IMR-90 (cell line): ENCODE data around the gene MPP2. TPM values are rescaled to one million over a fixed set of nuclear protein-coding genes. Genes with fewer than 3 reads are reported as not detected.

Experiments used
- ATAC-seq: fragments of 200-7000 bp; cut with Tn5 transposase; 2 replicates; pipeline ENCODE4 v1.9.1; 2020; ENCODE audit warnings: low read depth, mild to moderate bottlenecking, moderate library complexity
- BruUV-seq: library from RNA; stranded (reverse); fragments of 400-500 nt; replicated peaks from 2 replicates; lab custom pipeline; 2021; lab: Mats Ljungman, UMichigan
- CTCF ChIA-PET: fragments of 300-600 bp; formaldehyde crosslinking; extraction: SDS; loops from one replicate; lab custom pipeline; 2021; ENCODE audit warnings: antibody characterized with exemption; lab: Yijun Ruan, JAX
- POLR2A ChIA-PET: fragments of 300-600 bp; sonication (Branson Sonifier 250); formaldehyde crosslinking; loops from one replicate; lab custom pipeline; 2022; ENCODE audit warnings: antibody characterized with exemption; ENCODE audit not compliant: unreplicated experiment; lab: Charles Lee
- DNase-seq: peaks from one replicate; pipeline ENCODE4 v3.0.0; 2013
- H2AFZ ChIP-seq: replicated peaks from 2 replicates; pipeline ENCODE3; 2013; ENCODE audit warnings: low read length, mild to moderate bottlenecking; ENCODE audit not compliant: poor library complexity
- H2AK5ac ChIP-seq: 2 replicates; pipeline ENCODE4 v1.6.1; 2013; ENCODE audit warnings: low read depth, low read length, inconsistent platforms
- H2AK9ac ChIP-seq: replicated peaks from 2 replicates; pipeline ENCODE3; 2013; ENCODE audit warnings: mild to moderate bottlenecking, low read depth, low read length, moderate library complexity; ENCODE audit not compliant: poor library complexity
- H2BK120ac ChIP-seq: 2 replicates; pipeline ENCODE4 v1.6.1; 2013; ENCODE audit warnings: low read depth, low read length, inconsistent platforms
- H2BK15ac ChIP-seq: 3 replicates; pipeline ENCODE4 v1.6.1; 2013; ENCODE audit warnings: low read depth, low read length, inconsistent platforms
- H2BK20ac ChIP-seq: 2 replicates; pipeline ENCODE4 v1.6.1; 2013; ENCODE audit warnings: low read depth, mild to moderate bottlenecking, inconsistent platforms, low read length, moderate library complexity
- H2BK5ac ChIP-seq: 2 replicates; pipeline ENCODE4 v1.6.1; 2013; ENCODE audit warnings: mild to moderate bottlenecking, low read depth, low read length, inconsistent platforms; ENCODE audit not compliant: poor library complexity, severe bottlenecking
- H3K14ac ChIP-seq: replicated peaks from 2 replicates; pipeline ENCODE4 v1.6.1; 2013; ENCODE audit warnings: low read depth, low read length, inconsistent platforms
- H3K18ac ChIP-seq: 2 replicates; pipeline ENCODE4 v1.6.1; 2013; ENCODE audit warnings: low read depth, low read length, control low read depth
- H3K23ac ChIP-seq: 2 replicates; pipeline ENCODE4 v1.6.1; 2013; ENCODE audit warnings: low read depth, low read length, inconsistent platforms
- H3K27ac ChIP-seq: 2 replicates; pipeline ENCODE4 v1.5.1; 2013; ENCODE audit warnings: mild to moderate bottlenecking, control low read depth, low read length; ENCODE audit not compliant: insufficient read depth
- H3K27me3 ChIP-seq: 2 replicates; pipeline ENCODE4 v1.6.1; 2013; ENCODE audit warnings: low read length; ENCODE audit not compliant: control insufficient read depth, insufficient read depth
- H3K36me3 ChIP-seq: 2 replicates; pipeline ENCODE4 v1.6.1; 2013; ENCODE audit warnings: low read length, mixed read lengths; ENCODE audit not compliant: control insufficient read depth, insufficient read depth
- H3K4ac ChIP-seq: 2 replicates; pipeline ENCODE4 v1.6.1; 2013; ENCODE audit warnings: low read depth, low read length, inconsistent platforms
- H3K4me1 ChIP-seq: 2 replicates; pipeline ENCODE4 v1.6.1; 2013; ENCODE audit warnings: low read length, mixed read lengths; ENCODE audit not compliant: control insufficient read depth, insufficient read depth
- H3K4me2 ChIP-seq: 2 replicates; pipeline ENCODE4 v1.6.1; 2013; ENCODE audit warnings: low read depth, mild to moderate bottlenecking, control low read depth, low read length, moderate library complexity
- H3K4me3 ChIP-seq: 2 replicates; pipeline ENCODE4 v1.5.1; 2013; ENCODE audit warnings: low read depth, mild to moderate bottlenecking, control low read depth, low read length, moderate library complexity; ENCODE audit not compliant: insufficient read depth
- H3K56ac ChIP-seq: 2 replicates; pipeline ENCODE4 v1.6.1; 2013; ENCODE audit warnings: low read length, inconsistent platforms; ENCODE audit not compliant: insufficient read depth; ENCODE audit errors: extremely low read depth
- H3K79me1 ChIP-seq, 2 experiments: 2 replicates each; pipeline ENCODE4 v1.6.1; 2013; ENCODE audit warnings: low read length in 2 of 2, inconsistent platforms in 1 of 2, low read depth in 1 of 2
- H3K9ac ChIP-seq: 2 replicates; pipeline ENCODE4 v1.6.1; 2013; ENCODE audit warnings: low read depth, low read length, control low read depth
- H3K9me1 ChIP-seq: 2 replicates; pipeline ENCODE4 v1.6.1; 2013; ENCODE audit warnings: low read length, inconsistent platforms; ENCODE audit not compliant: insufficient read depth
- H3K9me3 ChIP-seq: 2 replicates; pipeline ENCODE4 v1.6.1; 2013; ENCODE audit warnings: low read length; ENCODE audit not compliant: control insufficient read depth, insufficient read depth
- H4K20me1 ChIP-seq: 2 replicates; pipeline ENCODE4 v1.6.1; 2013; ENCODE audit warnings: low read length, inconsistent platforms; ENCODE audit not compliant: insufficient read depth
- H4K5ac ChIP-seq: 2 replicates; pipeline ENCODE4 v1.6.1; 2013; ENCODE audit warnings: mild to moderate bottlenecking, low read depth, low read length, control low read depth
- H4K8ac ChIP-seq, 2 experiments: 2 replicates each; pipeline ENCODE4 v1.6.1; 2013; ENCODE audit warnings: low read depth in 2 of 2, low read length in 2 of 2, control low read depth in 1 of 2, inconsistent platforms in 1 of 2
- H4K91ac ChIP-seq: 2 replicates; pipeline ENCODE4 v1.6.1; 2013; ENCODE audit warnings: low read depth, low read length, inconsistent platforms; ENCODE audit not compliant: insufficient read depth
- ELK1 ChIP-seq: fragments of 150-350 bp; IDR thresholded peaks from 2 replicates; pipeline ENCODE4 v1.6.1; 2016; ENCODE audit warnings: low read depth, mild to moderate bottlenecking, low read length, moderate library complexity, borderline replicate concordance
- POLR2A ChIP-seq: IDR thresholded peaks from 2 replicates; pipeline ENCODE4 v1.6.1; 2012; ENCODE audit warnings: mild to moderate bottlenecking, low read depth, low read length
- RCOR1 ChIP-seq: IDR thresholded peaks from 2 replicates; pipeline ENCODE4 v1.6.1; 2012; ENCODE audit warnings: mild to moderate bottlenecking, low read length, improper control_type of control experiment; ENCODE audit not compliant: insufficient replicate concordance
- USF2 ChIP-seq: fragments of 150-350 bp; IDR thresholded peaks from 2 replicates; pipeline ENCODE4 v1.6.1; 2017; ENCODE audit warnings: mild to moderate bottlenecking, antibody characterized with exemption, low read length, low read depth
- WGBS, 2 experiments: methylation state at CpG; one replicate each; pipeline versions ENCODE4 v1.1.5 to v1.1.7; 2013; ENCODE audit warnings: missing lambda C conversion rate in 2 of 2; ENCODE audit not compliant: insufficient read length in 1 of 2; ENCODE audit errors: extremely low coverage in 2 of 2; 5-methylcytosine and 5-hydroxymethylcytosine counted together
- dilution Hi-C: fragments of 300-500 bp; cut with HindIII; formaldehyde crosslinking; loops from one replicate; pipeline ENCODE4 v1.14.3; 2018; ENCODE audit warnings: low sequenced_read_pairs; ENCODE audit not compliant: unreplicated experiment
- in situ Hi-C: fragments of 300-500 bp; cut with MboI; formaldehyde crosslinking; loops from 3 replicates; pipeline ENCODE4 v1.14.3; 2019; ENCODE audit warnings: low sequenced_read_pairs, inconsistent platforms, mixed read lengths
- intact Hi-C: fragments of 100-400 bp; cut with micrococcal nuclease; formaldehyde crosslinking; loops from 2 replicates; pipeline ENCODE4 v1.10.0; 2022
- polyA plus RNA-seq, 3 experiments: library from polyadenylated mRNA; depleted of rRNA; stranded (reverse); fragments of >200 nt; gene quantifications; 2 replicates each; pipeline ENCODE4 v1.2.3, GENCODE V29; 2012; ENCODE audit warnings: low replicate concordance in 1 of 3
- total RNA-seq: library from RNA; depleted of rRNA; stranded (reverse); fragments of >200 nt; gene quantifications from 2 replicates; pipeline ENCODE4 v1.2.3, GENCODE V29; 2012
- TF ChIP-seq, protein P1 (sequence below): conservative IDR thresholded peaks from 2 replicates; pipeline ENCODE4 v1.5.1; 2012; ENCODE audit warnings: mild to moderate bottlenecking, low read depth, low read length, improper control_type of control experiment

Gene MPP2
- total and polyA plus RNA-seq, 2 of the 4 experiments (the other 2 are of a cell fraction), result 3.2 to 3.8 TPM

DNA sequence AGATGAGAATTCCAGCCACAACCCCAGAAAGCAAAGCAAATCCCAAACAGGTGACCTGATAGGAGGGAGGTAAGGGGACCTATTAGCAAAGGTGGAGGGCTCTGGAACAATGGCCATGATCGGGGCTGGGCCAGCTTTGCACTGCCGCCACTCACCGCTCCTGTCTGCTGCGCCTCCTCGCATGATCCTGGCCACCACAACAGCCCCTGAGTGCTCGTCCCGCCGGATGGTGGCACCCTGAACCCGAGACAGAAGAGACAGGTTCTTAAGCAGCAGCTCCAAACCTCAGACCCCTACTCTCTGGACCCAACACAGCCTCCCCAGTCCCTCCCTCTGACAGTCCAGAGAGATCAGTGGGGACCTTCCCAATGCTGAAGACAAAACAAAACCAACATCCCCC lies 79.7 kb downstream of the MPP2 start:
- dilution Hi-C loops, result no loop called here
- intact Hi-C loops, result no loop called here
- peaks cover 11% of the 10 kb centered on the region; the same call in 1 of the 2 replicates for H3K9me1 ChIP-seq
- no peak for ATAC-seq
- no peak overlapping the region for H2BK20ac ChIP-seq
- peaks cover 31% of the 10 kb centered on the region for H3K36me3 ChIP-seq
- no peak overlapping the region for H3K4me3 ChIP-seq
- H2BK15ac ChIP-seq, result no peak overlapping the region
- no peaks in the 10 kb centered on the region for H3K27me3 ChIP-seq
- no peak overlapping the region for H2AFZ ChIP-seq
- DNase-seq, result no peak
- no peak overlapping the region for H2AK9ac ChIP-seq
- no peak overlapping the region for H4K8ac ChIP-seq
- no peak overlapping the region for H4K5ac ChIP-seq
- no peak overlapping the region for H3K23ac ChIP-seq
- no TSS peak for BruUV-seq
- no peak for TF ChIP-seq ELK1
- no peak for TF ChIP-seq RCOR1
- no peak for TF ChIP-seq POLR2A
- TF ChIP-seq, protein P1, sequence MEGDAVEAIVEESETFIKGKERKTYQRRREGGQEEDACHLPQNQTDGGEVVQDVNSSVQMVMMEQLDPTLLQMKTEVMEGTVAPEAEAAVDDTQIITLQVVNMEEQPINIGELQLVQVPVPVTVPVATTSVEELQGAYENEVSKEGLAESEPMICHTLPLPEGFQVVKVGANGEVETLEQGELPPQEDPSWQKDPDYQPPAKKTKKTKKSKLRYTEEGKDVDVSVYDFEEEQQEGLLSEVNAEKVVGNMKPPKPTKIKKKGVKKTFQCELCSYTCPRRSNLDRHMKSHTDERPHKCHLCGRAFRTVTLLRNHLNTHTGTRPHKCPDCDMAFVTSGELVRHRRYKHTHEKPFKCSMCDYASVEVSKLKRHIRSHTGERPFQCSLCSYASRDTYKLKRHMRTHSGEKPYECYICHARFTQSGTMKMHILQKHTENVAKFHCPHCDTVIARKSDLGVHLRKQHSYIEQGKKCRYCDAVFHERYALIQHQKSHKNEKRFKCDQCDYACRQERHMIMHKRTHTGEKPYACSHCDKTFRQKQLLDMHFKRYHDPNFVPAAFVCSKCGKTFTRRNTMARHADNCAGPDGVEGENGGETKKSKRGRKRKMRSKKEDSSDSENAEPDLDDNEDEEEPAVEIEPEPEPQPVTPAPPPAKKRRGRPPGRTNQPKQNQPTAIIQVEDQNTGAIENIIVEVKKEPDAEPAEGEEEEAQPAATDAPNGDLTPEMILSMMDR, result no peak
- no peak for TF ChIP-seq USF2
- H2AK5ac ChIP-seq, result no peak overlapping the region
- H3K56ac ChIP-seq, result no peak overlapping the region
- ChIA-PET POLR2A (no interaction called here), CTCF (no interaction called here)
- H3K4me2 ChIP-seq, result no peak overlapping the region
- no peaks in the 10 kb centered on the region for H4K20me1 ChIP-seq
- H3K79me1 ChIP-seq, result peaks cover 11 to 55% of the 10 kb centered on the region in 2 experiments
- WGBS, 2 experiments, result 100% methylated on average over 2 of the region's 9 CpGs; no CpG with 5 or more reads in 1 of the 2 experiments
- no peak overlapping the region for H3K27ac ChIP-seq
- no peak overlapping the region for H3K9ac ChIP-seq
- H2BK5ac ChIP-seq, result no peak overlapping the region
- no peak overlapping the region for H2BK120ac ChIP-seq
- peaks cover 8% of the 10 kb centered on the region for H3K4me1 ChIP-seq
- H4K91ac ChIP-seq, result no peak overlapping the region
- in situ Hi-C loops, result no loop called here
- H3K18ac ChIP-seq, result no peak overlapping the region
- no peaks in the 10 kb centered on the region for H3K9me3 ChIP-seq
- no peak overlapping the region for H3K4ac ChIP-seq
- no peak overlapping the region for H3K14ac ChIP-seq
